GM23338 (cell line): Measurements from ENCODE around the gene RUVBL1. TPM values are rescaled to one million over a fixed set of nuclear protein-coding genes. Genes with fewer than 3 reads are reported as not detected.

ENCODE experiments used
- CTCF ChIP-seq, 2 experiments: fragments of 200-600 bp in 1 of 2; sonication (generic) in 1 of 2; conservative IDR thresholded peaks; 2 replicates each; pipeline versions ENCODE4 v1.5.1 to v1.6.1; 2016 to 2017; ENCODE audit warnings: antibody characterized with exemption in 2 of 2, low read depth in 2 of 2, mild to moderate bottlenecking in 2 of 2, moderate library complexity in 1 of 2
- JUNB ChIP-seq: IDR thresholded peaks from one replicate; pipeline ENCODE4 v1.6.1; 2016; ENCODE audit warnings: antibody characterized with exemption; ENCODE audit not compliant: unreplicated experiment
- REST ChIP-seq: IDR thresholded peaks from one replicate; pipeline ENCODE4 v1.6.1; 2018; ENCODE audit warnings: antibody characterized with exemption; ENCODE audit not compliant: unreplicated experiment
- ZNF462 ChIP-seq: fragments of 250-450 bp; sonication (Bioruptor Pico); IDR thresholded peaks from 2 replicates; pipeline ENCODE4 v1.5.0; 2020; ENCODE audit warnings: mild to moderate bottlenecking, moderate library complexity
- polyA plus RNA-seq: library from polyadenylated mRNA; unstranded; fragments of >200 nt; fragmentation: Nextera tagmentation; extraction: Ambion mirVana; gene quantifications from 2 replicates; pipeline ENCODE4 v1.2.1, GENCODE V29; 2016
- total RNA-seq: library from RNA; depleted of rRNA; stranded (reverse); fragments of >200 nt; shearing (Covaris generic); gene quantifications from 2 replicates; pipeline ENCODE4 v1.2.3, GENCODE V29; 2014

RUVBL1 gene
- total and polyA plus RNA-seq, 2 experiments from 2014 or later = 133 to 136 TPM

GRCh38 chr3:128112357-128112968 lies 11.1 kb downstream of the RUVBL1 start (continued):
- TF ChIP-seq ZNF462 (CRISPR knock-in tag) = no peak
- TF ChIP-seq JUNB = no peak
- no peak for TF ChIP-seq CTCF (conservative IDR thresholded peaks at IDR 0.05; ENCODE audit: low read depth in 2 of 2)
- no peak for TF ChIP-seq REST
